ENCODE results near the gene ROBO1. TPM values are rescaled to one million over a fixed set of nuclear protein-coding genes. Genes with fewer than 3 reads are reported as not detected.

Gene ROBO1
- total RNA-seq, 1 donor, result 88.5 TPM

DNA sequence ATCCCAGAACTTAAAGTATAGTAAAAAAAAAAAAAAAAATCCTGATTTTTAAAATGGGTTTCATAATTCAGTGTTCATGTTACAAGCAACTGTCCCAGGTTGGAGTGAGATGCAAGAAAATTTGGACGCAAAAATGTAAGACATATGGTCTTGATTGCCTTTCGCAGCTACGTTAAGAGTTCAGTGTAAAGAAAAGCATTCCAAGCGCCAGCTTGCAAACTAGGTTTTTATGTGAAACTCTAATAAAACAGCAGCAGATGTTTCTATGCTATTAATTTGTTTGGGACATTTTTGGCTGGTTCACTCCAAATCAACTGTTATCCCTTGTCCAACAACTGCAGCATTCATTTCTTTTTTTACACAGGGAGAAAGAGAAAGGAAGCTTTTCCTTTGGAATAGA, 957.8 kb downstream of the ROBO1 start:
- DNase-seq (ENCODE audit: low read depth), result peak; percentile 30
- TF ChIP-seq, protein P1, sequence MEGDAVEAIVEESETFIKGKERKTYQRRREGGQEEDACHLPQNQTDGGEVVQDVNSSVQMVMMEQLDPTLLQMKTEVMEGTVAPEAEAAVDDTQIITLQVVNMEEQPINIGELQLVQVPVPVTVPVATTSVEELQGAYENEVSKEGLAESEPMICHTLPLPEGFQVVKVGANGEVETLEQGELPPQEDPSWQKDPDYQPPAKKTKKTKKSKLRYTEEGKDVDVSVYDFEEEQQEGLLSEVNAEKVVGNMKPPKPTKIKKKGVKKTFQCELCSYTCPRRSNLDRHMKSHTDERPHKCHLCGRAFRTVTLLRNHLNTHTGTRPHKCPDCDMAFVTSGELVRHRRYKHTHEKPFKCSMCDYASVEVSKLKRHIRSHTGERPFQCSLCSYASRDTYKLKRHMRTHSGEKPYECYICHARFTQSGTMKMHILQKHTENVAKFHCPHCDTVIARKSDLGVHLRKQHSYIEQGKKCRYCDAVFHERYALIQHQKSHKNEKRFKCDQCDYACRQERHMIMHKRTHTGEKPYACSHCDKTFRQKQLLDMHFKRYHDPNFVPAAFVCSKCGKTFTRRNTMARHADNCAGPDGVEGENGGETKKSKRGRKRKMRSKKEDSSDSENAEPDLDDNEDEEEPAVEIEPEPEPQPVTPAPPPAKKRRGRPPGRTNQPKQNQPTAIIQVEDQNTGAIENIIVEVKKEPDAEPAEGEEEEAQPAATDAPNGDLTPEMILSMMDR (IDR thresholded peaks at IDR 0.05; ENCODE audit: insufficient read depth, low read depth, low read length), result no peak
- H3K4me3 ChIP-seq (ENCODE audit: low read depth, low read length), result no peak overlapping the region

DNA sequence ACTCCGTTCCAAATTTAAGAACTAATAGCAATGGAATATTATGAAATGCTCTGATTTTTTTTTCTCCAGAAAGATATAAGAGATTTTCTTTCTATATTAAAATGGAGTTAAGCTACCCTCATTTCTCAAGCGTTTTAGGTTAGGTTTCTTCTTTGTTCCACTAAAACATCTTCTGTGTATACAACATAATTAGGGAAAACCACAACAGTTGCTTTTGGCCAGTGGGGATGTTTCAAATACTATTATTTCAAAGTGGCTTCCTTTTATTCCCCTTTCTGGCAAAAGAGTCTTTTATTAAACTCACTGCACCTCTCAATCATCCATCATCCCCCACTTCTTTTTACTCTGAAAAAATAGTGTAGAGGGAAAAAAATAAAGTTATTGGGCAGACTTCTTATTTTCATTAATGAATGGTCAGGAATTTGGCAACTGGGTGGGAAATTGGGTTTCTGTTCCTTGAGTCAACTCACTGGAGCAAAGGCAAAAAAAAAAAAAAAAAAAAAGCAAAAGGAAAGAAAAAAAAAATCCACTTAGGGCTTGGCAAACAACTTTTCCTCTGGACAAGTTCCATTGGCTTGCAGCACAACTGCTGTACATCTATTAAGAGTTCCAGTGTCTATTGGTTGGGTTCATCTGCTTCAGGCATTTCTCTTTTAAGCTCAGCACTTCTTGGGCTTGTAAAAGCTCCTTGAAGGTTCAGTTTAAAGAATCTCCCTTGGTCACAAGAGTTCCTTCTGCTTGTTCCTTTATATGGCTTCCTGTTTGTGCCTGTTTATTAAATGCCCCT, 963.4 kb downstream of the ROBO1 start:
- DNase-seq (ENCODE audit: low read depth), result peak; percentile 49
- TF ChIP-seq, protein P1 (IDR thresholded peaks at IDR 0.05; ENCODE audit: insufficient read depth, low read depth, low read length), result no peak
- H3K4me3 ChIP-seq (ENCODE audit: low read depth, low read length), result no peak overlapping the region

DNA sequence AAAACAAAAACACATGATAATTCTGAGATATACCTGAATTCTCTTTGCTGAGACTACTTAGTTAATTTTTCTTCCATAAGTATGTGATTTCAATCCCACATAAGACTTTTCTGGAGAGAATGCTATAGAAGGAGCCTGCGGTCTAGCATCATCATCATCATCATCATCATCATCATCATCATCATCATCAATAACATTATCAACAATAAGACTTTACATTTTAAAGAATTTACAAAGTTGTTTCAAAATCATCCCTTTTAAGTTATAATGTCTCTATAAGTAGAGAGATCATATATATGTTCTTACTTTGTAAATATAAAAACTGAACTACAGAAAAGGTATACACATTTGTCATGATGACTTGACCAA, 965.3 kb downstream of the ROBO1 start:
- TF ChIP-seq, protein P1 (IDR thresholded peaks at IDR 0.05; ENCODE audit: insufficient read depth, low read depth, low read length), result no peak
- no peak for DNase-seq (ENCODE audit: low read depth)
- H3K4me3 ChIP-seq (ENCODE audit: low read depth, low read length), result no peak overlapping the region

DNA sequence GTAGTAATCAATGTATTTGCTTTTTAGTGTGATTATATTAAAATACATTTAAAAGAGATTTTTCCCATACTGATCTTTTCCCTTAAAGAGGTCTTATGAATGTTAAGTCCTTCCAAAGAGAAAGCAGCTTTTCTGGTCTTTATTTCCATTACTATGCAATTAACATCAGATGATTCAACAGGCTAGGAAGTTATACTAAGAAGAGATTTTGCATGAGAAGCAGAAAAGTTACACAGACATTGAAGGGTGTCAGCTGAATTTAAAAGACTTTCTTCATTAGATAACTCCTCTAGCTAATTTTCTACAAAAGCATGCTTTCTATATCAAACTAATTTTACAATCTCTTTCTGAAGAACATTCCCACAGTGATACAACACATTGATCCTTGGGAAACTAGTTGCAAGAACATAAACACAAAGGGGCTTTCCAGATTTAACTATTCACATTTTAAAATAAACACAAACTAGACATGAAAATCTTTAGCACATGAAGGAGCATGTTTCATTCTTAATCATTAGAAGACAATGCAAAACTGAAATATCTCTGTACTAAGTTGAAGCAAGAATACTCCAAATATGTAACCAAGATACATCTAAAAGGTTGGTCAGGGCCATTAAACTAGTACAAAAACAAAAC, 965.8 kb downstream of the ROBO1 start:
- no peak overlapping the region for H3K4me3 ChIP-seq (ENCODE audit: low read depth, low read length)
- no peak for DNase-seq (ENCODE audit: low read depth)
- TF ChIP-seq, protein P1 (IDR thresholded peaks at IDR 0.05; ENCODE audit: insufficient read depth, low read depth, low read length), result no peak

DNA sequence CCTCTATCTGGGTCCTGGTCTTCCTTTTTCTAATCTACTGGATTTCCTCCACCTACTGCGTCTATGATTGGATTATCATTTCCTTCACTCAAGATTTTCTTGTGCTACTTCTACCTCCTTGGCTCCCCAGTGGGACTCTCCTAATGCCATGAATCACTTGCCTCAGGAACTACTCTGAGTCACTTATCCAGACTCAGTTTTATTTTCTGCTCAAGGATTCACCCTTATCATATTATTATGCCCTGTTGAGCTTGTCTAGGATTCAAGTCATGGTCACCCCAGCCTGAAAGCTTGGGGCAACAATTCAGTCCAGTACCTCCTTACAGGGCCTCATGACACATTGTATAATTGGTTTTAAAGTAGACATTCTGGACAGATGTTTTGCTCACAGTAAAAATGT, 968.1 kb downstream of the ROBO1 start:
- TF ChIP-seq, protein P1 (IDR thresholded peaks at IDR 0.05; ENCODE audit: insufficient read depth, low read depth, low read length), result no peak

DNA sequence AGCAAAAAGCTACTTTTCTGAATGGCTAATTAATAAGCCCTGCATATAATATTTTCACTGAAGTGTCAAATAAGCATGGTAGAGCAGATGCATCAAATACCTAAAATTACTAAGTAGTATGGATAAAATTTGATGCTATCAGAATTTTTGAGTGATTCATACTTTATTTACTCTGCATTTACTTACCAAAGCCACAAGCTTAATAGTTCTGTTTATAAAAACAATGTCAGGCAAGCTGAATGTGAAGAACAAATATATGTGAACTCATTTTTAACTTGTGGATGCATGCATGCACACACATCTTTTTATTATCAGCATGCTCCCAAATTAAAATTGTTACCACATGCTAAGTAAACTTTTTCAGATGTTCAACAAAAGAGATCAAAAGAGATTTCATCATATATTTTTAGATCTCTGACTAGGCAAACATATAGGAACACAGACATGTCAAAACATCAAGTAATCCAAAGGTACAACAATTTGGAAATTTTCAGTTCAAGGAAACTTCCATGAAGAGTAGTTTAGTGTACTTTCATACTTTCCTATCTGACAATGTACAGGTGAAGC, 969.4 kb downstream of the ROBO1 start:
- H3K4me3 ChIP-seq (ENCODE audit: low read depth, low read length), result no peak overlapping the region
- TF ChIP-seq, protein P1 (IDR thresholded peaks at IDR 0.05; ENCODE audit: insufficient read depth, low read depth, low read length), result no peak
- peak; percentile 23 for DNase-seq (ENCODE audit: low read depth)

More for the DNA sequence above, 968.1 kb downstream of the ROBO1 start:
- DNase-seq (ENCODE audit: low read depth), result no peak
- no peak overlapping the region for H3K4me3 ChIP-seq (ENCODE audit: low read depth, low read length)
